Prostate gland (tissue), 2 donors: Measurements from ENCODE around the gene LSM6. TPM values are rescaled to one million over a fixed set of nuclear protein-coding genes. Genes with fewer than 3 reads are reported as not detected.

ENCODE experiments used
- DNase-seq: peaks from one replicate; pipeline ENCODE4 v3.0.0-alpha.2; 2019; ENCODE audit warnings: low spot score
- H3K27ac ChIP-seq, 2 donors: fragments of 200-600 bp; sonication (generic); 2 replicates each; pipeline ENCODE4 v1.5.1; 2017 to 2019
- H3K27me3 ChIP-seq: fragments of 200-600 bp; sonication (generic); replicated peaks from 2 replicates; pipeline ENCODE4 v1.5.1; 2019; ENCODE audit not compliant: insufficient read depth
- H3K36me3 ChIP-seq, 2 donors: fragments of 200-600 bp; sonication (generic); 1 replicate in 1 of 2; 2 replicates in 1 of 2; pipeline versions ENCODE4 v1.5.1 to v1.8.1; 2017 to 2019
- H3K4me1 ChIP-seq: fragments of 200-600 bp; sonication (generic); replicated peaks from 2 replicates; pipeline ENCODE4 v1.5.1; 2019
- H3K4me3 ChIP-seq, 2 donors: fragments of 200-600 bp; sonication (generic); 2 replicates each; pipeline ENCODE4 v1.5.1; 2017 to 2019
- H3K9me3 ChIP-seq: fragments of 200-600 bp; sonication (generic); 2 replicates; pipeline ENCODE4 v1.5.1; 2017
- POLR2A ChIP-seq: fragments of 450-650 bp; IDR thresholded peaks from one replicate; pipeline ENCODE4 v1.6.1; 2016; ENCODE audit warnings: antibody characterized with exemption, mild to moderate bottlenecking
- POLR2AphosphoS5 ChIP-seq: sonication (generic); formaldehyde crosslinking; IDR thresholded peaks from one replicate; pipeline ENCODE4 v1.6.1; 2017; ENCODE audit warnings: antibody characterized with exemption
- WGBS: methylation state at CpG from one replicate; pipeline ENCODE4 v1.1.5; 2018; 5-methylcytosine and 5-hydroxymethylcytosine counted together
- intact Hi-C: fragments of 100-400 bp; cut with DNase I; formaldehyde crosslinking; loops from one replicate; pipeline ENCODE4 v1.14.2; 2022
- total RNA-seq, 2 donors: library from RNA; depleted of rRNA; stranded (reverse); fragments of >200 nt; gene quantifications; one replicate each; pipeline ENCODE4 v1.1.0, GENCODE V29; 2016
- TF ChIP-seq, protein P1 (sequence below), 4 experiments: fragments of 200-600 bp in 2 of 4; fragments of 450-650 bp in 2 of 4; sonication (generic) in 2 of 4; IDR thresholded peaks; 1 replicate in 3 of 4; 2 replicates in 1 of 4; pipeline ENCODE4 v1.5.1; 2016 to 2019; ENCODE audit warnings: antibody characterized with exemption in 4 of 4, mild to moderate bottlenecking in 2 of 4, moderate library complexity in 2 of 4

LSM6 gene
- total RNA-seq, 2 donors from 2014 or later = 30.2 to 93.8 TPM

DNA sequence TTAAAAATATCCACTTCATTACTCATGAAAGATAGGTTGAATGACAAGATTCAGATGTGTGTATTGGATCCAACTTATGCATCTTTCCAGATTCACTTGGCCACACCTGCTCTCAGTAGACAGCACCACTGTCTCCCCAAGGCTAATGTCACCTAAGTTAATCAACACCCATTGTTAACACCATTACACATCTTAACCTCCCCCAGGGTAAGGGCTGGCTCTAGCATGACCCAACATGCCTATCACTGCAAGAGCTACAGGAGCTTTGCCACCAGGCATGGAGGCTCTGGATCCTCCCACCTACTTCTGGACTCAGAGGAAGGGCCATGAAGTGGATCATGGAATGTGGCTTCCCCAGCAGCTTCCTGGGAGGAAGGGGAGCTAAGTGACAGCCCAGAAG is 32.8 kb upstream of the LSM6 start:
- Histone ChIP-seq H3K9me3 (no peaks in the 10 kb centered on the region), H3K4me1 (no peaks in the 10 kb centered on the region), H3K4me3 (no peak overlapping the region), H3K27me3 (no peaks in the 10 kb centered on the region), H3K36me3 (no peaks in the 10 kb centered on the region), H3K27ac (no peak overlapping the region)
- intact Hi-C loops = no loop called here
- no peak for DNase-seq
- TF ChIP-seq, protein P1, sequence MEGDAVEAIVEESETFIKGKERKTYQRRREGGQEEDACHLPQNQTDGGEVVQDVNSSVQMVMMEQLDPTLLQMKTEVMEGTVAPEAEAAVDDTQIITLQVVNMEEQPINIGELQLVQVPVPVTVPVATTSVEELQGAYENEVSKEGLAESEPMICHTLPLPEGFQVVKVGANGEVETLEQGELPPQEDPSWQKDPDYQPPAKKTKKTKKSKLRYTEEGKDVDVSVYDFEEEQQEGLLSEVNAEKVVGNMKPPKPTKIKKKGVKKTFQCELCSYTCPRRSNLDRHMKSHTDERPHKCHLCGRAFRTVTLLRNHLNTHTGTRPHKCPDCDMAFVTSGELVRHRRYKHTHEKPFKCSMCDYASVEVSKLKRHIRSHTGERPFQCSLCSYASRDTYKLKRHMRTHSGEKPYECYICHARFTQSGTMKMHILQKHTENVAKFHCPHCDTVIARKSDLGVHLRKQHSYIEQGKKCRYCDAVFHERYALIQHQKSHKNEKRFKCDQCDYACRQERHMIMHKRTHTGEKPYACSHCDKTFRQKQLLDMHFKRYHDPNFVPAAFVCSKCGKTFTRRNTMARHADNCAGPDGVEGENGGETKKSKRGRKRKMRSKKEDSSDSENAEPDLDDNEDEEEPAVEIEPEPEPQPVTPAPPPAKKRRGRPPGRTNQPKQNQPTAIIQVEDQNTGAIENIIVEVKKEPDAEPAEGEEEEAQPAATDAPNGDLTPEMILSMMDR (IDR thresholded peaks at IDR 0.05) = no peak
- TF ChIP-seq POLR2AphosphoS5 (no peak), POLR2A (no peak)

DNA sequence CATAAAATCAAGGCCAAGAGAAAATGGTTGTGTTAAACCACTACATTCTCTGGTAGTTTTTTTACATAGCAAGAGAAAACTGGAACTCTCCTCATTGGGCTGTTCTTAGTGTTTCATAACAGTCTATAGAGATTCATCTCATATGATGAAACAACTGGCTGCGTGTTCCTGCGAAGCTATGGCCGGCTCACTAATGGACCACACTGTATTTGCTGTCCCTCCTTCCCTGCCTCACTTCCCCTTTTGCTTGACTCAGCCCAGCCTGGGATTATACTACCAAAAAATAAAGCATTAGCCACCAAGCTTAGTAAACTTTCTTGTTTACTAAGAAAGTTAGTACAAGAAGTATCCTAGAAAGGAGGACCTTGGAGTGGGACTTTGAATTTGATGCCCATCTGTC is 31.6 kb upstream of the LSM6 start:
- Histone ChIP-seq H3K27ac (no peak overlapping the region), H3K4me1 (no peaks in the 10 kb centered on the region), H3K27me3 (no peaks in the 10 kb centered on the region), H3K9me3 (no peaks in the 10 kb centered on the region), H3K4me3 (no peak overlapping the region), H3K36me3 (no peaks in the 10 kb centered on the region)
- no peak for DNase-seq
- 95% methylated on average over 3 of the region's 3 CpGs for WGBS
- TF ChIP-seq POLR2AphosphoS5 = no peak
- TF ChIP-seq, protein P1 (IDR thresholded peaks at IDR 0.05) = no peak
- no peak for TF ChIP-seq POLR2A
- intact Hi-C loops = no loop called here

DNA sequence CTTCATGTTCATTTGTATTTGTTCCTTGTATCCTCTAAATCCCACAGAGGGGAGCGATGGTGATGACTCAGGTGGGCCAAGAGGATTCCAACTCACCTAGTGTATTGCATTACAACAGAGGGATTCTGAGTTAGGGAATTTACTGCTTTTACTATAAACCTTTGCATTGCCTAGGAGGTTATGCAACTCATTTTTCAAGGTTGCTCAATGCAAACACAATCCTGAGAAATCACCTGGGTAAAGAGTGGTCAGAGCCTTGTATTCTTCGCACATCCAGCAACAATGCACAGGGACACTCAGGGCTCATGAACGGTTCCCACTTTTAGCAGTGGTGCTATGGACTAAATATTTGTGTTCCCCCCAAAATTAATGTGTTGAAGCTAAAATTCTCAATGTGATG is 28.6 kb upstream of the LSM6 start:
- Histone ChIP-seq H3K27me3 (no peaks in the 10 kb centered on the region), H3K36me3 (no peaks in the 10 kb centered on the region), H3K4me3 (no peak overlapping the region), H3K4me1 (no peaks in the 10 kb centered on the region), H3K27ac (no peak overlapping the region), H3K9me3 (no peaks in the 10 kb centered on the region)
- WGBS = 73% methylated on average over 3 of the region's 3 CpGs
- intact Hi-C loops = no loop called here
- DNase-seq = no peak
- TF ChIP-seq, protein P1 (IDR thresholded peaks at IDR 0.05) = no peak
- TF ChIP-seq POLR2AphosphoS5 = no peak

DNA sequence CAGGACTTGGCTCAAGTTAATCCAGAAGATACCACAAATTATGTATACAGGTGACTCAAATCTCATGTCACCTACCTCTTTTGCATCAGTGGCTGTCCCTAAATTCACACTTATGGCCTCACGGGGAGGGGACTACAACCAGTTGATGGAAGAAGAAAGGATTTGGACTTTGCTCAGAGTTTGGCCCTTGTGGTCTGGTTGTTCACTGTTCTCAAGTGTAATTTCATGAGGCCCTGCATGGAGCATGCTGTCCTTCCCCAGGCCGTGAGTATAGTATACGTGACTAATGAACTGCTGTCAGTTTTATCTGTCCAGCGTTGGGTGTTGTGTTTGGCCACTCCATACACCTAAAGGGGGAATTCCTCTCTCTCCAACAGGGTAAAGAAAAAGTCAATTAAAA is 27.5 kb upstream of the LSM6 start:
- intact Hi-C loops = no loop called here
- 90% methylated on average over 4 of the region's 4 CpGs for WGBS
- no peak for DNase-seq
- no peak overlapping the region for H3K27ac ChIP-seq
- H3K4me1 ChIP-seq = no peaks in the 10 kb centered on the region
- H3K27me3 ChIP-seq = no peaks in the 10 kb centered on the region
- H3K4me3 ChIP-seq = no peak overlapping the region
- TF ChIP-seq, protein P1 (IDR thresholded peaks at IDR 0.05) = no peak
- TF ChIP-seq POLR2A = no peak
- TF ChIP-seq POLR2AphosphoS5 = no peak
- no peaks in the 10 kb centered on the region for H3K36me3 ChIP-seq
- H3K9me3 ChIP-seq = no peaks in the 10 kb centered on the region

DNA sequence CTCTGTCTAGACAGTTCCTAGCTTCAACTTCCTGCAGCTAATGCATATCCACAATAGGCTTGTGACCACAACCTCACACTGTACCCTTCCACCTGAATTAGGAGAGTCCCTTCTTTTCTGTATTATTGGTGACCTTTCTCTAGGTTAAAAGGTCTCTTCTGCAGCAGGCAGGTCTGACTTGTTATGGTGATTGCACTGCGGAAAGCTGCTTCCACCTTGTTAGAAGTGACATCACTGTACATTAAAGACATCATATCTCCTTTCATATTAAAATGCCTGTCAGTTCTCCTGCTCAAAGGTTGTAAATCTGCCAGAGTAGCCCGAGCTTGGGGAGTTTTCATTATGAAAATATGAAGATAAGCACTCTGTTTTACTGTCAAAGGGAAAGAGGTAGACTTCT is 21.5 kb upstream of the LSM6 start:
- H3K36me3 ChIP-seq = no peaks in the 10 kb centered on the region
- WGBS = 34% methylated on average over 2 of the region's 2 CpGs
- TF ChIP-seq, protein P1 (IDR thresholded peaks at IDR 0.05) = no peak
- TF ChIP-seq POLR2AphosphoS5 (no peak), POLR2A (no peak)

More for the DNA sequence above, 21.5 kb upstream of the LSM6 start:
- Histone ChIP-seq H3K27me3 (no peaks in the 10 kb centered on the region), H3K27ac (no peak overlapping the region), H3K9me3 (no peaks in the 10 kb centered on the region), H3K4me1 (no peaks in the 10 kb centered on the region), H3K4me3 (no peak overlapping the region)
- intact Hi-C loops = no loop called here
- no peak for DNase-seq
